BLaER1 (cell line): ENCODE results near the gene KLHL40.

Experiments used
- H3K27ac ChIP-seq: shearing (Covaris generic); formaldehyde crosslinking; 2 replicates; pipeline ENCODE4 v1.8.1; 2022
- H3K27me3 ChIP-seq: shearing (Covaris generic); formaldehyde crosslinking; 2 replicates; pipeline ENCODE4 v1.8.1; 2022
- H3K36me3 ChIP-seq: shearing (Covaris generic); formaldehyde crosslinking; 2 replicates; pipeline ENCODE4 v1.8.1; 2022
- H3K4me1 ChIP-seq: shearing (Covaris generic); formaldehyde crosslinking; 2 replicates; pipeline ENCODE4 v1.8.1; 2022
- H3K4me2 ChIP-seq: shearing (Covaris generic); formaldehyde crosslinking; 2 replicates; pipeline ENCODE4 v1.8.1; 2022
- H3K4me3 ChIP-seq: shearing (Covaris generic); formaldehyde crosslinking; 2 replicates; pipeline ENCODE4 v1.8.1; 2022
- H3K9ac ChIP-seq: shearing (Covaris generic); formaldehyde crosslinking; 2 replicates; pipeline ENCODE4 v1.8.1; 2022
- H3K9me3 ChIP-seq: shearing (Covaris generic); formaldehyde crosslinking; 2 replicates; pipeline ENCODE4 v1.8.1; 2022
- H4K20me1 ChIP-seq: shearing (Covaris generic); formaldehyde crosslinking; 2 replicates; pipeline ENCODE4 v1.8.1; 2022
- Cebpa-rat ChIP-seq: shearing (Covaris generic); IDR thresholded peaks from 2 replicates; pipeline ENCODE4 v1.8.1; 2022

Gene KLHL40

DNA sequence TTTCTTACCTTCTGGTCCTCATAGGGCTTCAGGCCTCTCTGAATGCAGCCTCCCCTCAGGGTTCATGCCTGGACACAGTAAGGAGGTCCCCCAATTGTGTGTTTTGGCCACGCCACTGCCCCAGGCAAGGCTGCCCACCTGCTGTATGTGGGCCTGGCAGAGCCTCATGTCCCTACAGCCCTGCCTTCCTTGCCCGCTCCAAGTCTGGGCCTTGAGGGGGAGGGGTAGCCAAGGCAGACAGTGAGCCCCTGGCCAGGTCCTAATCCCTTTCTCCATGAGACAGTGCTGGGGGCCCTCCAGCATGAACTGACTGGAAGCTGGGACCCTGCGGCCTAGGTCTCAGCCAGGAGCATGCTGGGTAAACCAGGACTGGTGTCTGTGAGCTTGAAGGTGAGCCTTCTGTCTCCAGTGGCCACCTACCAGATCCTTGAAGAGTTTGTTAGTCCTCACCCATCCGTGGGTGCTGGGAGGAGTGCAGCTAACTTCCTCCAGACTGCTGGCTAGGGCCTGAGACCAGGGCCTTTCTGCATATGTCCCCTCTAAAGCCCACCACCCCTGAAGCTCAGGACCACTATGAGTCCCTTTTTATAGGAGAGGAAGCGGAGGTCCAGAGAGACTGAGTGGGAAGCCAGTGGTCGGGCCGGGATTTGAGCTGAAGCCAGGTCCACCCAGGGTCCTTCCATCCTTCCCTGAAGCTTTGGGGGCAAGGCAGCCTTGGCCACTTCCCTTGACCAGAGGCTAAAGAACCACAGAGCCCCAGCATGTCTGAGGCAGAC, 23.1 kb upstream of the KLHL40 start:
- H3K27me3 ChIP-seq, result no peaks in the 10 kb centered on the region
- no peak for TF ChIP-seq Cebpa-rat
- H3K4me1 ChIP-seq, result peaks cover 97% of the 10 kb centered on the region
- H3K36me3 ChIP-seq, result peaks cover 35% of the 10 kb centered on the region
- peak overlapping the region; percentile 100 for H3K4me2 ChIP-seq
- no peak overlapping the region for H3K4me3 ChIP-seq
- no peaks in the 10 kb centered on the region for H3K9me3 ChIP-seq
- H3K9ac ChIP-seq, result no peak overlapping the region; the same call in 1 of the 2 replicates
- H4K20me1 ChIP-seq, result no peaks in the 10 kb centered on the region
- H3K27ac ChIP-seq, result peak overlapping the region; percentile 96

GRCh38 chr3:42662813-42663535, 22.4 kb upstream of the KLHL40 start:
- TF ChIP-seq Cebpa-rat, result no peak
- no peak overlapping the region for H3K4me3 ChIP-seq
- peak overlapping the region; percentile 96 for H3K27ac ChIP-seq
- no peaks in the 10 kb centered on the region for H3K27me3 ChIP-seq
- peak overlapping the region; percentile 48; the same call in 1 of the 2 replicates for H3K9ac ChIP-seq
- H3K36me3 ChIP-seq, result peaks cover 35% of the 10 kb centered on the region
- H4K20me1 ChIP-seq, result no peaks in the 10 kb centered on the region
- H3K4me1 ChIP-seq, result peaks cover 97% of the 10 kb centered on the region
- H3K4me2 ChIP-seq, result peak overlapping the region; percentile 100
- no peaks in the 10 kb centered on the region for H3K9me3 ChIP-seq

GRCh38 chr3:42663581-42664437, 21.5 kb upstream of the KLHL40 start:
- no peaks in the 10 kb centered on the region for H4K20me1 ChIP-seq
- H3K4me2 ChIP-seq, result peak overlapping the region; percentile 100
- H3K4me1 ChIP-seq, result peaks cover 90% of the 10 kb centered on the region
- H3K27me3 ChIP-seq, result no peaks in the 10 kb centered on the region
- peaks cover 31% of the 10 kb centered on the region for H3K36me3 ChIP-seq
- H3K9ac ChIP-seq, result peak overlapping the region; percentile 79
- H3K27ac ChIP-seq, result peak overlapping the region; percentile 96
- peak overlapping the region; percentile 55; the same call in 1 of the 2 replicates for H3K4me3 ChIP-seq
- no peak for TF ChIP-seq Cebpa-rat
- H3K9me3 ChIP-seq, result no peaks in the 10 kb centered on the region

DNA sequence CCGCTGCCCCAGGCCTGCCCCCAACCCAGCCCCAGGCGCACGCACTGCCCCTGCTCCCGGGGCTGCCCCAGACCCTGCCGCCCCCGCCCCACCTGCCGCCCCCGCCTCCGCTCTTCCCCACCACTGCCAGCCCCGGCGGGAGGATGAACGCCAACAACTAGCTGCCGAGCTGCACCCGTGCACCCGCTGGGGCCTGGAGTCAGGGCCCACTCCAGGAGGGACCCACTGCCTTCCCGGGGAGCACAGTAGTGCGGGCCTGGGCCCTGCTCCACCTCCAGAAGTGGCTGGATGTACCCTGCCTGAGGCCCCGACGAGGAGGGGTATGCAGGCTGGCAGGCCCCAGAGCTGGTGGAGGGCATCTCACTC, 20.9 kb upstream of the KLHL40 start:
- no peak for TF ChIP-seq Cebpa-rat
- peak overlapping the region; percentile 100 for H3K4me2 ChIP-seq
- peak overlapping the region; percentile 79 for H3K9ac ChIP-seq
- H3K36me3 ChIP-seq, result peaks cover 30% of the 10 kb centered on the region
- no peaks in the 10 kb centered on the region for H3K9me3 ChIP-seq
- H4K20me1 ChIP-seq, result no peaks in the 10 kb centered on the region
- H3K27me3 ChIP-seq, result no peaks in the 10 kb centered on the region
- H3K4me1 ChIP-seq, result peaks cover 85% of the 10 kb centered on the region
- H3K4me3 ChIP-seq, result peak overlapping the region; percentile 55
- H3K27ac ChIP-seq, result peak overlapping the region; percentile 96

GRCh38 chr3:42665050-42665878, 20.1 kb upstream of the KLHL40 start:
- Histone ChIP-seq H3K4me3 (peak overlapping the region; percentile 55), H3K27me3 (no peaks in the 10 kb centered on the region), H3K9ac (peak overlapping the region; percentile 79), H3K9me3 (no peaks in the 10 kb centered on the region), H3K4me2 (peak overlapping the region; percentile 100), H4K20me1 (no peaks in the 10 kb centered on the region), H3K27ac (peak overlapping the region; percentile 96), H3K4me1 (peaks cover 77% of the 10 kb centered on the region), H3K36me3 (peaks cover 30% of the 10 kb centered on the region)
- TF ChIP-seq Cebpa-rat, result no peak

DNA sequence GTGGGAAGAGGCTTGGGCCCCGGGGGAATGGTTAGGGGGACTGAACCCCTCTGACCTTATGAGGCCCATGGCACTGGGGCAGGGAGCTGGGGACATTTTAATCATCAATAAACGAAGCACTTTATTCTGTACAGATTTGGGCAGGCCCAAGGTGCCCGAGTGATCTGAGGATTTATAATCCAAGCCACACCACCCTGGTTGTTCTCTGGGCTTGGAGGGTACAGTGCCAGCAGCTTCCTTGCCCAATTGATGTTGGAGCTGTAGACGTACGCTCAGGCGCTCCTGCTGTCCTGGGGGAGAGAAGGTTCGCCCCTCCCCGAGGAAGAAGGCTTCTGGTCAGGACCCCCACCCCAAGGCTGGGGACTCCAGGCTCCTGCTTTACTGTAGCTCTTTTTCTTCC, 19.3 kb upstream of the KLHL40 start:
- no peak overlapping the region for H3K9ac ChIP-seq
- TF ChIP-seq Cebpa-rat, result no peak
- H3K4me2 ChIP-seq, result peak overlapping the region; percentile 100
- peak overlapping the region; percentile 96 for H3K27ac ChIP-seq
- peaks cover 5% of the 10 kb centered on the region; the same call in 1 of the 2 replicates for H3K9me3 ChIP-seq
- no peaks in the 10 kb centered on the region for H3K27me3 ChIP-seq
- no peak overlapping the region for H3K4me3 ChIP-seq
- peaks cover 26% of the 10 kb centered on the region for H3K36me3 ChIP-seq
- H3K4me1 ChIP-seq, result peaks cover 69% of the 10 kb centered on the region
- no peaks in the 10 kb centered on the region for H4K20me1 ChIP-seq

DNA sequence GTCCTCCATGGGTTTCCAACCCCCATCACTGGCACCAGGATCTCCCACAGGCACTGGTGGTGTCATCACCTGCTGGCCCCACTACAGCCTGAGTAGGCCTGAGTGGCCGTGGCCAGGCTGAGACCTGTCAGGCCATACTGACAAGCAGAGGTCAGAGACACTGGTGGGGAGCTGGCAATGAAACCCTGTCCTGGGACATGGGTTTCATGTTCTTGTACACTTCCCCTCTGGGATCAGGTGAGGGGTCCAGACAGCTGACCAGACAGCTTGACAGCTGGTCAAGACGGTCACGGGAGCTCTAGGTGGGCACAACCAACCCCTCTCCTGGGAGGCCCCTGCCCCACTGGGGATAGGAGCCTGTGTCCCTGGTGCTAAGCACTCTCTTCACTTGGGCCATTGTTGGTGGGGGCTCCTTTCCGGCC, 18.7 kb upstream of the KLHL40 start:
- Histone ChIP-seq H3K9me3 (peaks cover 5% of the 10 kb centered on the region; the same call in 1 of the 2 replicates), H3K4me3 (no peak overlapping the region), H4K20me1 (no peaks in the 10 kb centered on the region), H3K36me3 (peaks cover 20% of the 10 kb centered on the region), H3K27ac (no peak overlapping the region), H3K4me1 (peaks cover 64% of the 10 kb centered on the region), H3K4me2 (no peak overlapping the region), H3K9ac (no peak overlapping the region), H3K27me3 (no peaks in the 10 kb centered on the region)
- no peak for TF ChIP-seq Cebpa-rat

DNA sequence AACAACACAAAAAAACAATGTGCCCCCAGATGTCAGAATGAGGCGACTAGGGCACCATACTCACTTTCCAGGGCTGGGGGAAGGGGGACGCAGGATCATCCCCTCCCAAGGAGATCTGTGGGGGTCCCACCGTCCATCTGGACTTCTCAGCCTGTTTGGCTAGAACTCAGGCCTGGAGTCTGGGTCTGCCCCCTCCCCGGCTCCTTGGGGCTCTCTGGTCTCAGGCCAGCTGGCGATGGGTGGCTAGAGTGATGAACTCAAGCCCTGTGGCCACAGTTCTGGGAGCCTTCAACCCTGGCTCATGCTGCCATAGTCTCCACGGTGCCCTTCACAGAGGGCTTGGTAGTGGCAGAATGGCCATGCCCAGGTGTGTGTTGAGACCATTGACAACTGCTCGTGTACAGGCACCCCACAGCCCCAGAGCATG, 18.2 kb upstream of the KLHL40 start:
- H3K4me1 ChIP-seq, result peaks cover 59% of the 10 kb centered on the region
- peak overlapping the region; percentile 2; the same call in 1 of the 2 replicates for H3K4me2 ChIP-seq
- no peaks in the 10 kb centered on the region for H4K20me1 ChIP-seq
- H3K27ac ChIP-seq, result no peak overlapping the region
- no peak for TF ChIP-seq Cebpa-rat
- H3K9ac ChIP-seq, result no peak overlapping the region
- H3K36me3 ChIP-seq, result peaks cover 15% of the 10 kb centered on the region
- H3K4me3 ChIP-seq, result no peak overlapping the region
- H3K9me3 ChIP-seq, result peaks cover 5% of the 10 kb centered on the region; the same call in 1 of the 2 replicates
- H3K27me3 ChIP-seq, result no peaks in the 10 kb centered on the region
